Kidney (tissue), 14 donors: ENCODE data around the gene EEPD1. TPM values are rescaled to one million over a fixed set of nuclear protein-coding genes. Genes with fewer than 3 reads are reported as not detected.

Source experiments
- DNase-seq, 5 donors: peaks; one replicate each; pipeline ENCODE4 v3.0.0-alpha.2; 2013 to 2020
- FAIRE-seq: peaks from 2 replicates; lab custom pipeline; 2012; peaks lifted over from hg19 to GRCh38; lab: Jason Lieb, UNC
- H3K27ac ChIP-seq, 2 donors: one replicate each; pipeline ENCODE4 v1.7.0; 2013; ENCODE audit warnings: low read depth in 2 of 2, low read length in 2 of 2, inconsistent platforms in 1 of 2
- H3K27me3 ChIP-seq: one replicate; pipeline ENCODE4 v1.7.1; 2013; ENCODE audit warnings: low read length, inconsistent platforms; ENCODE audit not compliant: control insufficient read depth, insufficient read depth
- H3K36me3 ChIP-seq, 3 donors: one replicate each; pipeline versions ENCODE4 v1.7.0 to v1.7.1; 2013; ENCODE audit warnings: low read length in 3 of 3, control low read depth in 1 of 3, inconsistent platforms in 1 of 3; ENCODE audit not compliant: insufficient read depth in 3 of 3, control insufficient read depth in 2 of 3
- H3K4me1 ChIP-seq, 3 donors: one replicate each; pipeline versions ENCODE4 v1.7.0 to v1.7.1; 2013; ENCODE audit warnings: low read length in 3 of 3, inconsistent platforms in 1 of 3, low read depth in 1 of 3; ENCODE audit not compliant: control insufficient read depth in 2 of 3, insufficient read depth in 2 of 3
- H3K4me3 ChIP-seq, 3 donors: one replicate each; pipeline versions ENCODE4 v1.7.0 to v1.8.1; 2013; ENCODE audit warnings: low read length in 3 of 3, control low read depth in 1 of 3, inconsistent platforms in 1 of 3
- H3K9ac ChIP-seq, 3 donors: one replicate each; pipeline versions ENCODE4 v1.7.0 to v1.7.1; 2013; ENCODE audit warnings: low read length in 3 of 3, control low read depth in 1 of 3, inconsistent platforms in 1 of 3
- H3K9me3 ChIP-seq, 3 donors: one replicate each; pipeline versions ENCODE4 v1.7.0 to v1.7.1; 2013; ENCODE audit warnings: low read length in 3 of 3, control low read depth in 1 of 3, inconsistent platforms in 1 of 3; ENCODE audit not compliant: control insufficient read depth in 2 of 3, insufficient read depth in 1 of 3
- intact Hi-C: fragments of 100-400 bp; cut with DNase I; formaldehyde crosslinking; loops from one replicate; pipeline ENCODE4 v1.11.1; 2022
- polyA plus RNA-seq: library from polyadenylated mRNA; stranded (reverse); fragments of 350-450 nt; fragmentation: Illumina TruSeq; extraction: RNeasy Lipid Tissue Mini Kit (QIAGEN cat#74804); gene quantifications from one replicate; pipeline ENCODE4 v1.2.3, GENCODE V29; 2014; ENCODE audit warnings: low read depth, low replicate concordance; ENCODE audit not compliant: insufficient read depth
- total RNA-seq: library from RNA; stranded (reverse); fragmentation: NEBNext Ultra II Directional; extraction: Animal tissue kit (Norgen Biotek cat#: 25700); gene quantifications from one replicate; pipeline ENCODE4 v1.2.1, GENCODE V29; 2021
- TF ChIP-seq, protein P1 (sequence below): IDR thresholded peaks from 3 replicates; pipeline ENCODE4 v1.5.1; 2012; ENCODE audit warnings: mild to moderate bottlenecking, moderate library complexity, borderline replicate concordance; ENCODE audit not compliant: insufficient read depth; ENCODE audit errors: extremely low read depth
- donor health status: control.
- donor health status: control.
- donor health status: control.
- donor health status: control.
- donor health status: control.
- donor health status: DM: yes; HTN: yes; CAD: no.
- donor health status: Normal renal cell carcinoma (clear cell type).

The EEPD1 gene
- total and polyA plus RNA-seq, 2 donors from 2014 or later, result 6.3 to 6.4 TPM

- Histone ChIP-seq H3K27ac (no peak overlapping the region), H3K9ac (no peak overlapping the region), H3K4me3 (no peak overlapping the region), H3K9me3 (no peaks in the 10 kb centered on the region), H3K27me3 (no peaks in the 10 kb centered on the region), H3K4me1 (no peaks in the 10 kb centered on the region), H3K36me3 (no peaks in the 10 kb centered on the region)
- FAIRE-seq (no peak), DNase-seq (no peak)
- TF ChIP-seq, protein P1, sequence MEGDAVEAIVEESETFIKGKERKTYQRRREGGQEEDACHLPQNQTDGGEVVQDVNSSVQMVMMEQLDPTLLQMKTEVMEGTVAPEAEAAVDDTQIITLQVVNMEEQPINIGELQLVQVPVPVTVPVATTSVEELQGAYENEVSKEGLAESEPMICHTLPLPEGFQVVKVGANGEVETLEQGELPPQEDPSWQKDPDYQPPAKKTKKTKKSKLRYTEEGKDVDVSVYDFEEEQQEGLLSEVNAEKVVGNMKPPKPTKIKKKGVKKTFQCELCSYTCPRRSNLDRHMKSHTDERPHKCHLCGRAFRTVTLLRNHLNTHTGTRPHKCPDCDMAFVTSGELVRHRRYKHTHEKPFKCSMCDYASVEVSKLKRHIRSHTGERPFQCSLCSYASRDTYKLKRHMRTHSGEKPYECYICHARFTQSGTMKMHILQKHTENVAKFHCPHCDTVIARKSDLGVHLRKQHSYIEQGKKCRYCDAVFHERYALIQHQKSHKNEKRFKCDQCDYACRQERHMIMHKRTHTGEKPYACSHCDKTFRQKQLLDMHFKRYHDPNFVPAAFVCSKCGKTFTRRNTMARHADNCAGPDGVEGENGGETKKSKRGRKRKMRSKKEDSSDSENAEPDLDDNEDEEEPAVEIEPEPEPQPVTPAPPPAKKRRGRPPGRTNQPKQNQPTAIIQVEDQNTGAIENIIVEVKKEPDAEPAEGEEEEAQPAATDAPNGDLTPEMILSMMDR, result no peak
- intact Hi-C loops, result no loop called here
These were observed 11.2 kb upstream of the EEPD1 start for GRCh38 chr7:36141850-36142249.

DNA sequence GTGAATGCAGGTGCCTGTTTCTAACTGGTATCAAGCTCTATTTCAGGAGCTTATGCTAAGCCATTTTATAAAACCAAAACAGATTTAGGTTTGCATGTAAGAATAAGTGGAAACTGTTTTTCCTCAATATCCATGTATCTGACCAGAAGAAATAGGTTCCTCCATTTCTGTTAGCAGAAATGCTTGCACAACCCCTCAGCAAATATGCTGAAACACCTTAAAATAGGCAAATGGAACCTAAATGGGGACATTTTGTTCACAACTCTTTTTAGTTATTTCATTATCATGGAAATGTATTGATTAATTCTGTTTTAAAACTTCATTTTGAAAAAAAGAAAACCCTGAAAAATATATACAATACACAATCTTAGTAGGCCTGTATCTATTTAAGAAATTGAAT is 8.9 kb upstream of the EEPD1 start:
- intact Hi-C loops, result no loop called here
- H3K9ac ChIP-seq, result no peak overlapping the region
- H3K27me3 ChIP-seq, result no peaks in the 10 kb centered on the region
- no peaks in the 10 kb centered on the region for H3K4me1 ChIP-seq
- FAIRE-seq (no peak), DNase-seq (no peak)
- H3K27ac ChIP-seq, result no peak overlapping the region
- TF ChIP-seq, protein P1, result no peak
- no peak overlapping the region for H3K4me3 ChIP-seq
- H3K36me3 ChIP-seq, result no peaks in the 10 kb centered on the region
- H3K9me3 ChIP-seq, result peaks cover 0 to 7% (median 0%) of the 10 kb centered on the region in 3 donors

GRCh38 chr7:36145686-36146085 is 7.4 kb upstream of the EEPD1 start:
- H3K4me1 ChIP-seq, result no peaks in the 10 kb centered on the region
- H3K4me3 ChIP-seq, result no peak overlapping the region
- H3K36me3 ChIP-seq, result no peaks in the 10 kb centered on the region
- no peak overlapping the region for H3K9ac ChIP-seq
- no peaks in the 10 kb centered on the region for H3K27me3 ChIP-seq
- H3K9me3 ChIP-seq, result peaks cover 0 to 7% (median 0%) of the 10 kb centered on the region in 3 donors
- H3K27ac ChIP-seq, result no peak overlapping the region
- FAIRE-seq (no peak), DNase-seq (no peak)
- intact Hi-C loops, result no loop called here
- TF ChIP-seq, protein P1, result no peak

DNA sequence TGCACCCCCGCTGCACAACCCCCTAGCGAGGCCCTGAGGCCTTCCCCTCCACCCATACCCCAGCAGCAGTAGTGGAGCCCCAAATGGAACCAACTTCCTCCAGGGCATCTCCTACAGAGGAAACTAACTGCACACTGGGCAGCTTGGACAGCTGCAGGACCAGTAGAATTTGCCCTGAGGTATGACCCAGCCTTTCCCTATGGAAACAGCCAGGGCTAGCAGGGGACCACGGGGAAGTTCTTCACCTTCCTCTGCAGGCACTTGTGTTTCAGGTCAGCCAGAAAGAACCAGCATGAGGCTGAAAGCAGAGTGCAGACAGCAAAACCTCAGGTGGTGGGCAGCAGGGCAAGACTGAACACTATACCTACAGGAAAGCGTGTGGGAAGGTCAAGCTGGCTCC is 5.7 kb upstream of the EEPD1 start:
- intact Hi-C loops, result no loop called here
- Histone ChIP-seq H3K9ac (no peak overlapping the region), H3K9me3 (peaks cover 0 to 7% (median 0%) of the 10 kb centered on the region in 3 donors), H3K36me3 (no peaks in the 10 kb centered on the region), H3K27ac (no peak overlapping the region), H3K4me3 (no peak overlapping the region), H3K4me1 (peaks cover 0 to 6% (median 0%) of the 10 kb centered on the region in 3 donors), H3K27me3 (no peaks in the 10 kb centered on the region)
- DNase-seq (no peak), FAIRE-seq (no peak)
- TF ChIP-seq, protein P1, result no peak
